Dermis microvascular lymphatic vessel endothelial cell (primary cell): Measurements from ENCODE around the gene RAB44. TPM values are rescaled to one million over a fixed set of nuclear protein-coding genes. Genes with fewer than 3 reads are reported as not detected.

Experiments used
- DNase-seq, 2 donors: peaks; one replicate each; pipeline versions ENCODE4 v3.0.0 to v3.0.0-alpha.2; 2010; ENCODE audit warnings: low read depth in 2 of 2
- total RNA-seq: library from RNA; depleted of rRNA; stranded (reverse); fragments of >200 nt; gene quantifications from 2 replicates; pipeline ENCODE4 v1.2.1, GENCODE V29; 2014

Gene RAB44
- total RNA-seq, 1 donor from 2014 or later: under 0.01 TPM

DNA sequence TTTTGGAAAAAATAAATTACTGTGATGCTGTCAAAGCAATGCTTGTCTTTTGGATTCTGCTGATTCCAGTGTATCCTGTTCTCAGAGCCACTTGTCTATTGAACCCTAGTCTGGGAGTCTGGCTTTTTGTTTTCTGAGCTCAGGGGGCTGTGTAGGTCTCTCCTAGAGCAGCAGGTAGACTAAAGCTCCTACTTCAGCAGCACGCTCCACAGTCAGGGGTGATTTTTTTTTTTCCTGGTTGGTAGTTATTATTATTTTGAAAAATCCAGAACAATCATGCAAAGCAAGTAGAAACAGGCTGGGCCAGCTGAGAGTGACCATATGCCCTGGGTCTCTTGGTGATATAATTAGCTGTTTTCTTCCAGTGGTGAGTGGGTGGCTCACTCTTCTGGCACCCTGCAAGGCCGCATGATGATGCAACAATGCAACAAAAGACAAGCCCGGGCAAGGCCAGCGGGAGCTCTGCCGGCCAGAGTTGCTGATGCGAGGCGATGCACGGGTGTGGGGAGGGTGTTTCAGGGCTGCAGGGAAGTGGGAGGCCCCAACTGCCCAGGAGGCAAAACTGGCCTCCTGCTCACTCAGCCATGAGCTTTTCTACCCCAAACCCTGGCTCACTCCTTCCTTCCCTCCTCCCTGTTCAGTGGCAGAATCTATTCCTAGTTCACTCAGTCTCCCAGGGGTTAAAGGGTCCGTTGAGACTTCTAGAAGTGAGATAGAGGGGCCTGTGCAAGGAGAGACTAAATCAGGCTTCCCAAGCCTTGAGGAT is 30.6 kb upstream of the RAB44 start:
- peak in 1 of 2 donors; percentile 59 for DNase-seq

DNA sequence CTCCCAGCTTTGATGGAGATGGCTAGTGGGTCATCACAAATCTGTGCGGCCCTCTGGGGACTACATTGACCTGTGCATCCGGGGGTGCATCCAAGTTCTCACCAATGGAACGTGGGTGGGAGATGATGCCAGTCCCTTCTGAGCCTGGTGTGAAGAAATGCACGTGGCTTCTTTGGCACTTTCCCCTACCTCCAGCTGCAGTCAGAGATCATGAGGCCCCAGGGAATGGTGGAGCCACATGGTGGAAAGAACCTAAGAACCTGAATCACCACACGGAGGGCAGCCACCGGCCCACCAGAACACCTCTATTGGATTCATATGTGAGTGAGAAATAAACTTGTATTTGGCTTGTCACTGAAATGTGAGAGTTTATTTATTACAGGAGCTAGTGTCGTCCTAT is 29.0 kb upstream of the RAB44 start:
- no peak for DNase-seq

GRCh38 chr6:36669002-36669401 is 28.6 kb upstream of the RAB44 start:
- no peak for DNase-seq

DNA sequence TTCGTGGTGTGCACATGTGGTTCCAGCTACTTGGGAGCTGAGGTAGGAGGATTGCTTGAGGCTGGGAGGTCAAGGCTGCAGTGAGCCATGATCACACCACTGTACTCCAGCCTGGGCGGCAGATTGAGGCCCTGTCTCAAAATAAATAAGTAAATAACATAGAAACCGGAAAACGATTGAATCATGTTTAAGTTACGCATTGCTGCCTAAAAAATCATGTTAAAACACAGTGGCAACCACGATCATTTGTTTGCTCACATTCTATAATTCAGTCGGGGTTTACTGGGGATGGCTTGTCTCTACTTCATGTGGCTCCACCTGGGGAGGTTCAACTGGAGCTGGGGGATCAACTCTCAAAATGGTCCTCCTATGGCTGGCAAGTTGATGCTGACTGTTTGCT is 27.4 kb upstream of the RAB44 start:
- no peak for DNase-seq

- DNase-seq: no peak
These were observed 25.8 kb upstream of the RAB44 start for GRCh38 chr6:36671687-36672375.

- DNase-seq: peak in 1 of 2 donors; percentile 50
These were observed 23.7 kb upstream of the RAB44 start for GRCh38 chr6:36673882-36674281.

DNA sequence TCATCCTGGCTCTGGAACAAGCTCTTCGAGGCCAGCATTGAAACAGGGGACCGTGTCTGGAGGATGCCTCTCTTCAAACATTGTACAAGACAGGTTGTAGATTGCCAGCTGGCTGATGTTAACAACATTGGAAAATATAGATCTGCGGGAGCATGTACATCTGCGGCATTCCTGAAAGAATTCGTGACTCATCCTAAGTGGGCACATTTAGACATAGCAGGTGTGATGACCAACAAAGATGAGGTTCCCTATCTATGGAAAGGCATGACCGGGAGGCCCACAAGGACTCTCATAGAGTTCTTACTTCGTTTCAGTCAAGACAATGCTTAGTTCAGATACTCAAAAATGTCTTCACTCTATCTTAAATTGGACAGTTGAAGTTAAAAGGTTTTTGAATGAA is 22.7 kb upstream of the RAB44 start:
- no peak for DNase-seq

- DNase-seq: peak in 1 of 2 donors; percentile 62
These were observed 21.2 kb upstream of the RAB44 start for GRCh38 chr6:36676141-36677058.

GRCh38 chr6:36677059-36677749 is 20.4 kb upstream of the RAB44 start:
- DNase-seq: peak in 1 of 2 donors; percentile 37

DNA sequence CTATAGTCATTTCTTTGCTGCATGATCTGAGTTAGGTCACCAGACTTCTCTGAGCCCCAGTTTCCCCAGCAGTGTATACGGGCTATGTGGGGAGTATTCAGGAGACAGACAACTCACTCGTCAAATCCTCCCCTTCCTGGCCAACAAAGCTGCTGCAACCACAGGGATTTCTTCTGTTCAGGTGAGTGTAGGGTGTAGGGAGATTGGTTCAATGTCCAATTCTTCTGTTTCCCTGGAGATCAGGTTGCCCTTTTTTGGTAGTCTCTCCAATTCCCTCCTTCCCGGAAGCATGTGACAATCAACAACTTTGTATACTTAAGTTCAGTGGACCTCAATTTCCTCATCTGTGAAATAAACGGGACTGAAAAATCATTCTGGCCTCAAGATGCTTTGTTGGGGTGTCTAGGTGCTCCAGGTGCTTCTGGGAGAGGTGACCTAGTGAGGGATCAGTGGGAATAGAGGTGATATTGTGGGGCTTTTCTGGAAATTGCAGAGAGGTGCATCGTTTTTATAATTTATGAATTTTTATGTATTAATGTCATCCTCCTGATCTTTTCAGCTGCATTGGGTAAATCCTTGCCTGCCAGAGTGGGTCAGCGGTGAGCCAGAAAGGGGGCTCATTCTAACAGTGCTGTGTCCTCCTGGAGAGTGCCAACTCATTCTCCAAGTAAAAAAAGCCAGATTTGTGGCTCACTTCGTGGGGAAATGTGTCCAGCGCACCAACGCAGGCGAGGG is 19.7 kb upstream of the RAB44 start:
- peak in 1 of 2 donors; percentile 19 for DNase-seq

DNA sequence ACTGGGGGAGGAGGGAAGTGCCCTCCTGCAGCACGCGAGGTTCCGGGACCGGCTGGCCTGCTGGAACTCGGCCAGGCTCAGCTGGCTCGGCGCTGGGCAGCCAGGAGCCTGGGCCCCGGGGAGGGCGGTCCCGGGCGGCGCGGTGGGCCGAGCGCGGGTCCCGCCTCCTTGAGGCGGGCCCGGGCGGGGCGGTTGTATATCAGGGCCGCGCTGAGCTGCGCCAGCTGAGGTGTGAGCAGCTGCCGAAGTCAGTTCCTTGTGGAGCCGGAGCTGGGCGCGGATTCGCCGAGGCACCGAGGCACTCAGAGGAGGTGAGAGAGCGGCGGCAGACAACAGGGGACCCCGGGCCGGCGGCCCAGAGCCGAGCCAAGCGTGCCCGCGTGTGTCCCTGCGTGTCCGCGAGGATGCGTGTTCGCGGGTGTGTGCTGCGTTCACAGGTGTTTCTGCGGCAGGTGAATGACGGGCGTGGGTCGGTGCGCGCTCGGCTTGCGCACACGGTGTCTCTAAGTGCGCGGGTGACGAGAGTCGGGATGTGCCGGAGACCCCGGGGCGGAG is 19.1 kb upstream of the RAB44 start, which contains the start of gene CDKN1A:
CDKN1A (plus strand) TSS at position 227 of the 555 bp plus-strand sequence. CDS start 5,388 bp downstream, outside the sequence.
- DNase-seq: peak; percentile 68 to 95

DNA sequence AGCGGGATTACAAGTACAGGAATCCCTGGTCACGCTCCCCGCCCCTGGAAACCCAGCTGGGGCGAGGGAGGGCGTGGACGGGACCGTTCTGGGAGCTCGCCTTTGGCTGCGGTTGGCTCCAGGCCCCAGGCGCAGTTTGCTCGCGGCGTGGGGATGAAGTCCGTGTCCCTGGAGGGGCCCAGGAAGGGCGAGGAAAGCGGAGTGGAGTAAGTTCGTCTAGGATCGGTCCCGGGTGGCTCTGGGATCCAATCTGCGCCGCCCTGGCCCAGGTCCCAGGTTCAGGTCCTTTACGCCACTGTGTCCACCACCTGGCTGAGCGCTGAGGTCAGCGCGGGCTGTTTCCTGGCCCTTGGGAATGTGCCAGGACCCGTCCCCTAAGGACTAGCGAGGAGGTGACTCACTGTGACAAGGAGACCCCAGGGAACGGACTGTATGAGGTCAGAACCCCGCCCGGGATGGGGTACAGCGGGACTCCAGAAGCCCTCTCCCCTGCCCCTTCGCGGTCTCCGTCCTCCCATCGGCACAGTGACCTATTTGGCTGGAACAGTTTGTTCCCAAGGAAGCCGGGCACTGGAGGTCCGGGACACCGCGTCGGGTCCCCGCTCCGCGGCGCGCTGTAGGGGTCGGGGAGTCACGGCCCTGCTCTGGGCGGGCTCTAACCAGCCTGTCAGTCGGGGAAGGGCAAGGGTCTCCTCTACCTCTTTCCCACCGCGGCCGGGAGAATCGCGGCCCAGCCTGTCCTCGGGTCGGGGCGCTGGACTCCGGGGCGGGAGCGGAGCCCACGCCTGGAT is 18.4 kb upstream of the RAB44 start:
- peak; percentile 27 to 80 for DNase-seq

GRCh38 chr6:36682328-36683144 is 15.1 kb upstream of the RAB44 start:
- DNase-seq: peak in 1 of 2 donors; percentile 39

- no peak for DNase-seq
These were observed 14.4 kb upstream of the RAB44 start for GRCh38 chr6:36683145-36683655.

- DNase-seq: no peak
These were observed 13.8 kb upstream of the RAB44 start for GRCh38 chr6:36683656-36684446.

DNA sequence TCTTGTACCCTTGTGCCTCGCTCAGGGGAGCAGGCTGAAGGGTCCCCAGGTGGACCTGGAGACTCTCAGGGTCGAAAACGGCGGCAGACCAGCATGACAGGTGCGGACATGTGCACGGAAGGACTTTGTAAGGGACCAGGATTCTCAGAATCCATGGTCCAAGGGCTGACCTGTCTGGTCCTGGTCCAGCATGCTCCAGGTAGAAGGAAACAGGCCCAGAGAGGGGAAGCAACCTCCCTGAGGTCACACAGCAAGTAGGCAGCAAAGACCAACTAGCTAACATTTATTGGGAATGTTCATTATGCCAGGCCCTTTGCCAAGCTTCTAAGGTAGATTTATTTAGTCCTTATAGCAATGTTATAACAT is 13.2 kb upstream of the RAB44 start:
- no peak for DNase-seq

DNA sequence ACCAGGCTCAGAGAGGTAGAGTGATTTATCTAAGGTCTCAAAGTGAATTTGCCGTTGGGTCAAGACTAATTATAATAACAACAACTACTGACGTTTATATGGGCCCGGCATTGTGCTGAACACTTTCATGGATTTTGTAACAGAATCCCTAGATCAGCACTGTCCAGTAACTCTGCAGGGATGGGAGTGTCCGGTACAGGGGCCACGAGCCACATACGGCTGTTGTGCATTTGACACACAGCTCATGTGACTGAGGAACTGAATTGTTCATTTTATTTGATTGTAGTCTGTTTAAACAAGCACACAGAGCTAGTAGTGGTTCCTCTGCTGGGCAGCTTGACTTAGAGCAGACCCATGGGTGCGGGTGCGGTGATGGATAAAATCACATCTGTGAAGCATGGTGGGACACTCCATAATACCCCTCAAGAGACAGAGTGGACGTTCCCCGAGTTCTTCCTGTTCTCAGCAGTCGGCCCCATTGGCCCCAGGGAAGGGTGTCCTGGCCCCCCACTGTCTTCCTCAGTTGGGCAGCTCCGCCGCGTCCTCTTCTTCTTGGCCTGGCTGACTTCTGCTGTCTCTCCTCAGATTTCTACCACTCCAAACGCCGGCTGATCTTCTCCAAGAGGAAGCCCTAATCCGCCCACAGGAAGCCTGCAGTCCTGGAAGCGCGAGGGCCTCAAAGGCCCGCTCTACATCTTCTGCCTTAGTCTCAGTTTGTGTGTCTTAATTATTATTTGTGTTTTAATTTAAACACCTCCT is 12.3 kb upstream of the RAB44 start:
- DNase-seq: no peak
